Endodermal cell (in vitro differentiated cells): ENCODE data around the gene FRS2. TPM values are rescaled to one million over a fixed set of nuclear protein-coding genes. Genes with fewer than 3 reads are reported as not detected.

Source experiments
- DNase-seq: peaks from one replicate; pipeline ENCODE4 v3.0.0-alpha.2; 2017
- H3K27ac ChIP-seq: 2 replicates; pipeline ENCODE4 v1.5.1; 2013; ENCODE audit warnings: mild to moderate bottlenecking, low read depth, low read length, moderate library complexity
- H3K27me3 ChIP-seq: 2 replicates; pipeline ENCODE4 v1.6.1; 2013; ENCODE audit warnings: mild to moderate bottlenecking, low read length, moderate library complexity; ENCODE audit not compliant: insufficient read depth, control insufficient read depth, poor library complexity, severe bottlenecking
- H3K36me3 ChIP-seq: 2 replicates; pipeline ENCODE4 v1.7.0; 2013; ENCODE audit warnings: mild to moderate bottlenecking, low read length, moderate library complexity; ENCODE audit not compliant: control insufficient read depth, insufficient read depth
- H3K4me1 ChIP-seq: one replicate; pipeline ENCODE4 v1.7.0; 2013; ENCODE audit warnings: low read length; ENCODE audit not compliant: control insufficient read depth, insufficient read depth
- H3K4me3 ChIP-seq: 2 replicates; pipeline ENCODE4 v1.5.1; 2013; ENCODE audit warnings: mild to moderate bottlenecking, low read length, moderate library complexity
- H3K9ac ChIP-seq: 2 replicates; pipeline ENCODE4 v1.6.1; 2013; ENCODE audit warnings: mild to moderate bottlenecking, low read length, moderate library complexity; ENCODE audit not compliant: poor library complexity, severe bottlenecking; ENCODE audit errors: extremely low read depth
- H3K9me3 ChIP-seq: 2 replicates; pipeline ENCODE4 v1.6.1; 2013; ENCODE audit warnings: mild to moderate bottlenecking, low read length, moderate library complexity; ENCODE audit not compliant: control insufficient read depth
- H3K27ac Mint-ChIP-seq: 2 replicates; pipeline ENCODE4 v1.8.0; 2020; ENCODE audit warnings: mixed read lengths
- H3K27me3 Mint-ChIP-seq: 2 replicates; pipeline ENCODE4 v1.8.0; 2021; ENCODE audit warnings: mild to moderate bottlenecking, mixed read lengths; ENCODE audit not compliant: insufficient read depth
- H3K36me3 Mint-ChIP-seq: 2 replicates; pipeline ENCODE4 v1.8.0; 2020; ENCODE audit warnings: low read depth, mixed read lengths
- H3K4me1 Mint-ChIP-seq: 2 replicates; pipeline ENCODE4 v1.8.0; 2020; ENCODE audit warnings: mixed read lengths
- H3K4me3 Mint-ChIP-seq: 2 replicates; pipeline ENCODE4 v1.8.0; 2020; ENCODE audit warnings: mild to moderate bottlenecking, moderate library complexity, mixed read lengths
- H3K9me3 Mint-ChIP-seq: 2 replicates; pipeline ENCODE4 v1.8.0; 2020; ENCODE audit warnings: mild to moderate bottlenecking, mixed read lengths
- WGBS, 2 experiments: methylation state at CpG; one replicate each; pipeline versions ENCODE4 v1.1.5 to v1.1.7; 2013; ENCODE audit warnings: missing lambda C conversion rate in 2 of 2, mixed read lengths in 1 of 2; ENCODE audit not compliant: insufficient coverage in 1 of 2, insufficient read length in 1 of 2; 5-methylcytosine and 5-hydroxymethylcytosine counted together
- total RNA-seq, 2 donors: library from RNA; stranded (reverse); fragmentation: NEBNext Ultra II Directional in 1 of 2; extraction: Animal tissue kit (Norgen Biotek cat#: 25700) in 1 of 2; gene quantifications; 2 replicates in 1 of 2; 3 replicates in 1 of 2; pipeline ENCODE4 v1.2.1, GENCODE V29; 2021
- TF ChIP-seq, protein P1 (sequence below): fragments of 200-600 bp; sonication (generic); conservative IDR thresholded peaks from 2 replicates; pipeline ENCODE4 v1.5.0; 2021; ENCODE audit warnings: antibody characterized with exemption, mild to moderate bottlenecking

FRS2 gene
- total RNA-seq, 2 donors from 2014 or later: 63.1 to 65.8 TPM

DNA sequence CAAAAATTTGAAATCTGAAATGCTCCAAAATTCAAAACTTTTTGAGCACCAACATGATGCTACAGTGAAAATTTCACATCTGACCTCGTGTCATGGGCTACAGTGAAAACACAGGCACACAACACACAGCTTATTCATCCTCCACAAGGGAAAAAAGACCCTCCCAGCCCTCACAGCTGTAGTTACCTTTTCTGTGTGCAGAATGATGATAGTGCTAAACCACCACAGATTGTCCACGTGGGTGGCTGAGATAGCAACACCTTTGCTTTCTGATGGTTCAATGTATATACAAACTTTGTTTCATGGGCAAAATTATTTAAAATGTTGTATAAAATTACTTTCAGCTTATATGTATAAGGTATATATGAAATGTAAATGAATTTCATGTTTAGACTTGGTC is 46.8 kb downstream of the FRS2 start:
- H3K27me3 ChIP-seq: no peaks in the 10 kb centered on the region
- H3K27ac Mint-ChIP-seq: no peak overlapping the region
- H3K4me3 ChIP-seq: no peak overlapping the region
- WGBS, 2 experiments: 83 to 91% methylated on average over 1 to 2 of the region's 2 CpGs
- peaks cover 31% of the 10 kb centered on the region for H3K9me3 Mint-ChIP-seq
- peaks cover 19% of the 10 kb centered on the region for H3K9me3 ChIP-seq
- H3K36me3 Mint-ChIP-seq: peaks cover 28% of the 10 kb centered on the region
- H3K4me1 Mint-ChIP-seq: peaks cover 32% of the 10 kb centered on the region
- H3K9ac ChIP-seq: no peak overlapping the region
- DNase-seq: no peak
- no peak overlapping the region for H3K27ac ChIP-seq
- peaks cover 3% of the 10 kb centered on the region for H3K4me1 ChIP-seq
- H3K4me3 Mint-ChIP-seq: no peak overlapping the region
- H3K36me3 ChIP-seq: peaks cover 12% of the 10 kb centered on the region
- no peaks in the 10 kb centered on the region for H3K27me3 Mint-ChIP-seq
- TF ChIP-seq, protein P1, sequence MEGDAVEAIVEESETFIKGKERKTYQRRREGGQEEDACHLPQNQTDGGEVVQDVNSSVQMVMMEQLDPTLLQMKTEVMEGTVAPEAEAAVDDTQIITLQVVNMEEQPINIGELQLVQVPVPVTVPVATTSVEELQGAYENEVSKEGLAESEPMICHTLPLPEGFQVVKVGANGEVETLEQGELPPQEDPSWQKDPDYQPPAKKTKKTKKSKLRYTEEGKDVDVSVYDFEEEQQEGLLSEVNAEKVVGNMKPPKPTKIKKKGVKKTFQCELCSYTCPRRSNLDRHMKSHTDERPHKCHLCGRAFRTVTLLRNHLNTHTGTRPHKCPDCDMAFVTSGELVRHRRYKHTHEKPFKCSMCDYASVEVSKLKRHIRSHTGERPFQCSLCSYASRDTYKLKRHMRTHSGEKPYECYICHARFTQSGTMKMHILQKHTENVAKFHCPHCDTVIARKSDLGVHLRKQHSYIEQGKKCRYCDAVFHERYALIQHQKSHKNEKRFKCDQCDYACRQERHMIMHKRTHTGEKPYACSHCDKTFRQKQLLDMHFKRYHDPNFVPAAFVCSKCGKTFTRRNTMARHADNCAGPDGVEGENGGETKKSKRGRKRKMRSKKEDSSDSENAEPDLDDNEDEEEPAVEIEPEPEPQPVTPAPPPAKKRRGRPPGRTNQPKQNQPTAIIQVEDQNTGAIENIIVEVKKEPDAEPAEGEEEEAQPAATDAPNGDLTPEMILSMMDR: no peak

- Histone ChIP-seq H3K27ac (no peak overlapping the region), H3K4me3 (no peak overlapping the region), H3K9me3 (peaks cover 23% of the 10 kb centered on the region), H3K36me3 (peaks cover 12% of the 10 kb centered on the region), H3K4me1 (peaks cover 3% of the 10 kb centered on the region), H3K9ac (no peak overlapping the region), H3K27me3 (no peaks in the 10 kb centered on the region)
- H3K36me3 Mint-ChIP-seq: peaks cover 33% of the 10 kb centered on the region
- DNase-seq: no peak
- peaks cover 31% of the 10 kb centered on the region for H3K4me1 Mint-ChIP-seq
- 100% methylated on average over 1 of the region's 2 CpGs; no CpG with 5 or more reads in 1 of the 2 experiments for WGBS, 2 experiments
- TF ChIP-seq, protein P1: no peak
- no peaks in the 10 kb centered on the region for H3K27me3 Mint-ChIP-seq
- H3K27ac Mint-ChIP-seq: no peak overlapping the region
- peaks cover 35% of the 10 kb centered on the region for H3K9me3 Mint-ChIP-seq
- no peak overlapping the region for H3K4me3 Mint-ChIP-seq
Observed at GRCh38 chr12:69517406-69517805, 47.2 kb downstream of the FRS2 start.

DNA sequence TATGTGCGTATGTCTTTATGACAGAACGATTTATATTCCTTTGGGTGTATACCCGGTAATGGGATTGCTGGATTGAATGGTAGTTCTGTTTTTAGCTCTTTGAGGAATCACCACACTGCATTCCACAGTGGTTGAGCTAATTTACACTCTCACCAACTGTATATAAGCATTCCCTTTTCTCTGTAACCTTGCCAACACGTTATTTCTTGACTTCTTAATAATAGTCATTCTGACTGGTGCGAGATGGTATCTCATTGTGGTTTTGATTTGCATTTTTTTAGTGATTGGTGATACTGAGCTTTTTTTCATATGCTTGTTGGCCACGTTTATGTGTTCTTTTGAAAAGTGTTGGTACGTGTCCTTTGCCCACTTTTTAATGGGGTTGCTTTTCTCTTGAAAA is 49.7 kb downstream of the FRS2 start:
- no peaks in the 10 kb centered on the region for H3K27me3 Mint-ChIP-seq
- Histone ChIP-seq H3K9me3 (peaks cover 23% of the 10 kb centered on the region), H3K27me3 (no peaks in the 10 kb centered on the region), H3K4me3 (no peak overlapping the region), H3K4me1 (peaks cover 3% of the 10 kb centered on the region), H3K27ac (no peak overlapping the region), H3K9ac (no peak overlapping the region), H3K36me3 (peaks cover 12% of the 10 kb centered on the region)
- TF ChIP-seq, protein P1: no peak
- no peak overlapping the region for H3K27ac Mint-ChIP-seq
- peaks cover 41% of the 10 kb centered on the region for H3K9me3 Mint-ChIP-seq
- no peak overlapping the region for H3K4me3 Mint-ChIP-seq
- 87 to 100% methylated on average over 1 to 7 of the region's 7 CpGs for WGBS, 2 experiments
- peaks cover 14% of the 10 kb centered on the region for H3K4me1 Mint-ChIP-seq
- no peak for DNase-seq
- H3K36me3 Mint-ChIP-seq: peaks cover 33% of the 10 kb centered on the region
